Skeletal muscle satellite cell (primary cell): ENCODE measurements around the gene TRA2A. TPM values are rescaled to one million over a fixed set of nuclear protein-coding genes. Genes with fewer than 3 reads are reported as not detected.

Experiments
- H3K27me3 ChIP-seq: 2 replicates; pipeline ENCODE4 v1.7.0; 2013; ENCODE audit warnings: low read length; ENCODE audit not compliant: control insufficient read depth, insufficient read depth
- H3K36me3 ChIP-seq: 2 replicates; pipeline ENCODE4 v1.7.0; 2013; ENCODE audit warnings: mild to moderate bottlenecking, control low read depth, low read length; ENCODE audit not compliant: insufficient read depth
- H3K4me1 ChIP-seq: 2 replicates; pipeline ENCODE4 v1.7.0; 2013; ENCODE audit warnings: low read length; ENCODE audit not compliant: control insufficient read depth, insufficient read depth
- H3K4me2 ChIP-seq: 2 replicates; pipeline ENCODE4 v1.7.0; 2013; ENCODE audit warnings: mild to moderate bottlenecking, low read length
- H3K4me3 ChIP-seq: 2 replicates; pipeline ENCODE4 v1.7.0; 2013; ENCODE audit warnings: low read length
- H3K9ac ChIP-seq: 2 replicates; pipeline ENCODE4 v1.7.0; 2013; ENCODE audit warnings: mild to moderate bottlenecking, low read depth, low read length, moderate library complexity
- H3K9me3 ChIP-seq: replicated peaks from 2 replicates; pipeline ENCODE4 v1.7.0; 2013; ENCODE audit warnings: mild to moderate bottlenecking, control low read depth, low read length
- small RNA-seq: library from RNA; depleted of rRNA; stranded (forward); fragments of <200 nt; gene quantifications from one replicate; pipeline ENCODE3, GENCODE V24; 2012

TRA2A gene

GRCh38 chr7:23468526-23469149 lies 63.1 kb downstream of the TRA2A start:
- no peaks in the 10 kb centered on the region for H3K9me3 ChIP-seq
- peaks cover 36% of the 10 kb centered on the region for H3K4me1 ChIP-seq
- H3K4me2 ChIP-seq, result peak overlapping the region; percentile 85
- H3K27me3 ChIP-seq, result no peaks in the 10 kb centered on the region
- peak overlapping the region; percentile 72 for H3K4me3 ChIP-seq
- no peaks in the 10 kb centered on the region for H3K36me3 ChIP-seq
- H3K9ac ChIP-seq, result peak overlapping the region; percentile 92

DNA sequence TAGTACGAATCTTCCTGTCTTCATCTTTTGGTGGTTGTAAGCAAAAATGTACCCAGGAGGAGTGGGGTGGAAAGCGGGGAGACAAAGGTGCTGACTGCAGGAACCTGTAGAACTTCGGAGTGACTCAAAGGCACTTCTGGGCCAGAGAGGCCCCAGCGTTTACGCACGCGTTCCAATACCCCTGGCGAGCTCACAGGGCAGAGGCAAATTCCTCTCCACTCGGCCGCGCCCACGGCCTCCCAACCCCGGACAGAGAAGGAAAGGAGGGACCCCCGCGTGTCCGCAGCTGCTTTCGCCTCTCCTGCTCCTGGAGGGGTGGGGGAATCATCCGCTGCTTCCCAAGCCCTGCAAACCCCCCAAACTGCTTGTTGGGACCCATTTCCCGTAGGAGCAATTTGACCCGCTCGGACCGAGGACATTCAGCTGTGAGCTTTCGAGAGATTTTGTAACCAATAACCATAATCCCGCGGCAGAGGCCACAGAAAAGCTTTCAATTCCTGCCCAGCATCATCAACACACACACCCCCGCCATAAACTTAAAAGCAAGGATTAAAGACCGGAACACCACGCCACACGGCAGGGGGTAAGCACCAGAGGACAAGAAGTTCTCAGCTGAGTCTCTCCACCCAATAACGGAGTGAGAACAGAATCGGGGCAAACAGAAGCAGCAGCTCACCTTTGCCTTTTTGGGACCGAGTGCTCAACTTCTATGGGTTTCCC lies 63.8 kb downstream of the TRA2A start:
- Histone ChIP-seq H3K4me2 (peak overlapping the region; percentile 85), H3K9me3 (no peaks in the 10 kb centered on the region), H3K27me3 (no peaks in the 10 kb centered on the region), H3K4me3 (peak overlapping the region; percentile 72), H3K9ac (peak overlapping the region; percentile 92), H3K4me1 (peaks cover 35% of the 10 kb centered on the region), H3K36me3 (no peaks in the 10 kb centered on the region)

DNA sequence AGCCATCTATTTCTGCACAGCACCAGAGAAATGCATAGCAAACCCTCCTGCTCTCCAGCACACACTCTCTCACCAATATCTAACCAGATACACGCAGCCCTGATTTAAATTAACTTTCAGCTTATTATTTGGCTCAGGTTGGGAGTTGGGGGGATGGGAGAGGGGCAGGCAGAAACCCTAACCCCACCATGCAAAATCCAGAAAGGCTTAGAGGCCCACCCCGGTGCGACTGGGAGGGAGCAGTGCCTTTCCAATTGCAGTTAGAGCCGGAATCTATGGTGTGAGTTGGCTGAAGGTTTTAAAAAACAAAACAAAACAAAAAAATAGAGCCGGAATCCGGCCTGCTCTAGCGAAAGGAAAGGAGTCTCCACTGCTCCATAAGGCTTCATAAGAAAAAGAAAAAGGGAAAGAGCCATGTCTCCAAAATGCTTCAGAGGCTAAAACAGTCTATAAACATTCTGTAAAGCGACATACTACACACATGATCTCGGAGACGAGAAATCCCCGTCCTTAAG lies 64.4 kb downstream of the TRA2A start:
- H3K36me3 ChIP-seq, result no peaks in the 10 kb centered on the region
- no peaks in the 10 kb centered on the region for H3K27me3 ChIP-seq
- no peaks in the 10 kb centered on the region for H3K9me3 ChIP-seq
- H3K4me3 ChIP-seq, result peak overlapping the region; percentile 72
- peak overlapping the region; percentile 85 for H3K4me2 ChIP-seq
- H3K9ac ChIP-seq, result peak overlapping the region; percentile 92
- H3K4me1 ChIP-seq, result peaks cover 36% of the 10 kb centered on the region

- peaks cover 30% of the 10 kb centered on the region for H3K4me1 ChIP-seq
These were observed 68.9 kb downstream of the TRA2A start for GRCh38 chr7:23462846-23463245.

DNA sequence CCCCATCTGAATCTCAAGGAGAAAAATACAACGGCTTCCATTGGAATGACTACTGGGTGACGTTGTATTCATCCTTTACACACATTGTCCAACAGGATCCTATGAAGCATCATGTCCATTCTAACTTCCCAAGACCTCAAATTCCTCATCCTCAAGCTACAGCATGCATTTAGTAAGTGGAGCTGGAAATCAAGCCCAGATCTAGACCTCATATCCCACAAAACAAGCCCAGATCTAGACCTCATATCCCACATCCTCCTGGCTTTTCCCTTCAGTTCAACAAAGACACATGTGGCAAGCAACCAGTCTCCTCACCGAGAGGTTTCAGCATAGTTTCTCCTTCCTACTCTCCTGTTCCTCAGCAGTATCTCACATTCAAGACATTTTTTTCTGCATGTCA lies 73.7 kb downstream of the TRA2A start:
- peaks cover 10% of the 10 kb centered on the region for H3K4me1 ChIP-seq
- H3K9ac ChIP-seq, result no peak overlapping the region
- no peak overlapping the region for H3K4me2 ChIP-seq
- H3K4me3 ChIP-seq, result no peak overlapping the region
- H3K9me3 ChIP-seq, result no peaks in the 10 kb centered on the region
- no peaks in the 10 kb centered on the region for H3K27me3 ChIP-seq
- peaks cover 5% of the 10 kb centered on the region for H3K36me3 ChIP-seq

More at GRCh38 chr7:23462846-23463245, 68.9 kb downstream of the TRA2A start:
- Histone ChIP-seq H3K27me3 (no peaks in the 10 kb centered on the region), H3K9me3 (no peaks in the 10 kb centered on the region), H3K36me3 (no peaks in the 10 kb centered on the region), H3K9ac (no peak overlapping the region), H3K4me3 (no peak overlapping the region), H3K4me2 (no peak overlapping the region)

DNA sequence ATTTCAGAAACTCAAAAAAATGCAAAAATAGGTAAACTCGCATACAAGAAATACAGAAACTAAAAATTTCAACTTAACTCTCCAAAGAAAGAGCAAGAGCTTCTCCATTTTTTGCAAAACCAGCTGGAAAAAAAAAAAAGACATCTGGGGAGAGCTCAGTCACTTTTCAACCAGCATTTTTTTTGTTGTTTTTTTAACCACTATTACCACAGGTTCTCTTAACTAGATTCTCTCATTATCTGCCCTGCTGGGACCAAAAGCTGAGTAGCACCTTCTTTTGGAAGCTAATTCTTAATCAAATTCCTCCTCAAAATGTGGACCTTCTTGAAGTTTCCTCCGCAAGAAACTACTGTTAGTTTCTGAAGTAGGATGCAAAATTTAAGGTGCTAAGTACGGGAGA lies 75.7 kb downstream of the TRA2A start:
- no peaks in the 10 kb centered on the region for H3K9me3 ChIP-seq
- H3K4me3 ChIP-seq, result no peak overlapping the region
- no peaks in the 10 kb centered on the region for H3K27me3 ChIP-seq
- H3K9ac ChIP-seq, result no peak overlapping the region
- no peak overlapping the region for H3K4me2 ChIP-seq
- peaks cover 5% of the 10 kb centered on the region for H3K36me3 ChIP-seq
- H3K4me1 ChIP-seq, result peaks cover 5% of the 10 kb centered on the region

DNA sequence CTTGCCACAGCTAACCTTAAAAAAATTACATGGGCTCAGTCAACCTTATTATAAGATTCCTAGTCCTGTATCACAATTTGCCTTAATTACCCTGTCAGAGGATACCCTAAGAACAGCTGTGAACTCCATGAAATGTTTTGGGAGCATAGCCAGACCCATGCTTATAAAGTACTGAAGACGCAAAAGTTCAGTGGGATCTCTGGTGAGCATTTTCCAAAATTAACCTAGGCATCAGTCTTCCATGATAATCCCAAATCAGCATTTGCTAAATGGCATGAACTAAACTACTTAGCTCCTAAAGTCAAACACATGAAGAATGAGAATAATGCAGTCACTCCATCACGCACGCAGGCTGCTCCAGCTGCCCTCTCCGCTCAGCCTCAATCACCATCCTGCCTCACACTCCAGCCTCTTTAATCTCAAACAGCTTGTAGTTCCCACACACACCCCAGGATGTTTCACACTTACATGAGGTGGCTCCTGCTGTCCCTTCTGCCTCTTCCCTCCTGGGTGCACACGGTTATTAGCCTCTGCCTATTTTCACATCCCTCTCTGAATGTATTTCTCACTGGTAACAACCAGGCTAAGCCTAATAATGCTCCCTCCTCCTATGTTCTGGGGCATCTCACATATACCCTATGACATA lies 76.8 kb downstream of the TRA2A start:
- Histone ChIP-seq H3K9ac (no peak overlapping the region), H3K4me2 (no peak overlapping the region), H3K4me3 (no peak overlapping the region), H3K9me3 (no peaks in the 10 kb centered on the region), H3K27me3 (no peaks in the 10 kb centered on the region), H3K4me1 (peaks cover 5% of the 10 kb centered on the region), H3K36me3 (peaks cover 5% of the 10 kb centered on the region)

Small RNA genes within 50 kb of the gene (small RNA-seq; reads per million reads assigned to genes)
- gene AC079780.1 (not detected), gene RF00019 (not detected)
